GM15510 (cell line): ENCODE data around the gene FAM83D.

ENCODE experiments used
- POLR2A ChIP-seq: IDR thresholded peaks from 3 replicates; pipeline ENCODE4 v1.6.1; 2011; ENCODE audit warnings: borderline replicate concordance; ENCODE audit not compliant: insufficient read length; ENCODE audit errors: extremely low read depth

Gene FAM83D

DNA sequence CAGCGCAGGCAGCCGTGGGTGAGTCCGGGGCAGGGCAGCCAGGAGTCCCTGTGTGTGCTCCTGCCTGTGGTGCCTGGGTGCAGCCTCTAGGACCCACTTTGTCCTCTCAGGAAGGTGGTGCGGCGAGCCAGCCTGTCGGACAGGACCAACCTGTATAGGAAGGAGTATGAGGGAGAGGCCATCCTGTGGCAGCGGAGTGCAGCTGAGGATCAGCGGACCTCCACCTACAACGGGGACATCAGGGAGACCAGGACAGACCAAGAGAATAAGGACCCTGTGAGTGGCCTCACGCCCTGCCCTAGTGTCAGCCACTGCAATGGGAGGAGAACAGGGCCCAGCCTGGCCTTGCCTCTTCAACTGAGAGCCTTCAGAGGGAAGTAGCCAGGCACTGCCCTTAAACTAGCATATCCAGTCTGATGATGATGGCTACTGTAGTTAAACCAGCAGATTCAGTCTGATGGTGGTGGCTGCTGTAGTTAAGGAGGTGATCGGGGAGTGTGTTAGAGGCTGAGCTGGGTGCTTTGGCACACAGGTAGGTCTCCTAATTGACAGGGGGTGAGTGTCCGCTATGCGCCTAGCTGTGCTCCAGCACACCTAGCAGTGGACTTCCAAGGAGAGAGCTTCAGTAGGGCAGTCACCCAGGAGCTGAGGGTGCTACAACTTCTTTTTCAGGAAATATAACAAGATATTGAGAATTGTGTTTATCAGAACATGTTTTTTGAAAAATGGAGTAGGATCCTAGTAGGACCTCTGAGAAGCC lies 18.1 kb upstream of the FAM83D start:
- TF ChIP-seq POLR2A: no peak

DNA sequence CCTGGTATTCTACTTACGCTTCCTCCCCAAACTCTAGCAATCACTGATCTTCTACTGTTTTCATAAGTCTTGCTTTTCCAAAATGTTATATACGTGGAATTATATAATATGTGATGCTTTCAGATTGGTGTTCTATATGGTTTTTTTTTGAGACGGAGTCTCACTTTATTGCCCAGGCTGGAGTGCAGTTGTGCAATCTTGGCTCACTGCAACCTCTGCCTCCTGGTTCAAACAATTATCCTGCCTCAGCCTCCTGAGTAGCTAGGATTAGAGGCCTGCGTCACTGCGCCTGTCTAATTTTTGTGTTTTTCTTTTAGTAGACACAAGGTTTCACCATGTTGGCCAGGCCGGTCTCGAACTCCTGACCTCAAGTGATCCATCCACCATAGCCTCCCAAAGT lies 10.9 kb upstream of the FAM83D start:
- no peak for TF ChIP-seq POLR2A

DNA sequence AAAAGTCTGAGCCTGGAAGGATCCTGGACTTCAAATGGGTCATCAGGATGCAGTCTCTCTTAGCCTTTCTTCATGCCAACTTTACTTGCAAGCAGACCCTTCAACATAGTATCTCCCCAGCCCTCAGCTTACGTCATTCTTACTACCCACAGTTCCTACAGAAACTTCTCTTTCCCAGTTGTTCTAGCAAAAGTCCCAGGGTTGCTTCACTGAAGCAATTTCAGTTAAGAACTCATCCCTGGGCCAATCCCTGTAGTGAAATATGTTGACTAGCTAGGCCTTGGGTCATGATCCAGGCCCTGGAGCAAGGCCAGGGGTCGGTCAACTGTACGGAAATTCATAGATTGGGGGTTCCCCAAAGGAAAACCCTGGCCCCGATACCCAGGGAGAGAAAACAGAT lies 8.6 kb upstream of the FAM83D start:
- no peak for TF ChIP-seq POLR2A

DNA sequence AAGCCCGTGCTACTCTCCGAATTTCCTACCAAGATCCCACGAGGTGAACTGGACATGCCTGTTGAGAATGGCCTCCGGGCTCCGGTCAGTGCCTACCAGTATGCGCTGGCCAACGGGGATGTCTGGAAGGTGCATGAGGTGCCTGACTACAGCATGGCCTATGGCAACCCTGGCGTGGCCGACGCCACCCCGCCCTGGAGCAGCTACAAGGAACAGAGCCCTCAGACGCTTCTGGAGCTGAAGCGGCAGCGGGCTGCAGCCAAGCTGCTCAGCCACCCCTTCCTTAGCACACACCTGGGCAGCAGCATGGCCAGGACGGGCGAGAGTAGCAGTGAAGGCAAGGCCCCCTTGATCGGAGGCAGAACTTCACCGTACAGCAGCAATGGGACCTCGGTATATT lies 8.0 kb upstream of the FAM83D start:
- TF ChIP-seq POLR2A: no peak

DNA sequence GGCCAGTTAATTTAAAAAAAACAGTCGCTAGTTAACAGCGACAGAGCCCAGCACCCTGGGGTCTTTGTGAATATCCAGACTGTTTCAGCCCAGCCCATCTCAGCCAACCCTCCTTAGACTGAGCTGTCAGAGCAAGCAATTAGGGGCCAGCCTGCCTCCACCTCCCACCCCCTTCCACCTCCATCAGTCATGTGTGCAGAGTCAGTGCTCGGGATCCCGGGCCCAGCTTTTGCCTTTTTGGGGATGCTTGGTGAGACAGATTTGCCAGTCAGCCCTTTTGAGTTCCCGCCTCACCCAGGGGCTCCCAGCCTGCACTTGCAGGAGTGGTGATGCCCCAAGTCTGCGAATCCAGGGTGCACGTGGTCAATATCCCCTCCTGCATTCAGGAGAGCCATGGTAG lies 6.5 kb upstream of the FAM83D start:
- TF ChIP-seq POLR2A: no peak

DNA sequence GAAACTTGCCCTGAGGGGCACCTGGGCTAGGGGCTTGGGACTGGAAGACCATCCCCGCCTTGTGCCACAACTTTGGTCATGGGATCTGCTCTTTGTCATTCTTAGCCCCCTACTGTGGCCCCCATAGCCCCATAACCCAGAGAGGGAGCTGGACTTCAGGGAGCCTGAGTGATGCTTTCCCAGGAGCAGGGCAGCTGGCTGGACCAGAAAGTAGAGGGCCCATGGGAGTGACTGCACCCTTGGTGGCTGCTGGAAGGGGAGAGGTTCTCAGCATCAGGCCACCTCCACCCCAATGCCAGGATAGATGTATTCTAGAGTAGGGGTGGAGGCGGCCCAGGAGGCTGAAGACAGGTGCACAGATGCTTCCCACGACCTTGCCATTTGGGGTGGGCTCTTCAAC lies 5.8 kb upstream of the FAM83D start:
- TF ChIP-seq POLR2A: no peak

DNA sequence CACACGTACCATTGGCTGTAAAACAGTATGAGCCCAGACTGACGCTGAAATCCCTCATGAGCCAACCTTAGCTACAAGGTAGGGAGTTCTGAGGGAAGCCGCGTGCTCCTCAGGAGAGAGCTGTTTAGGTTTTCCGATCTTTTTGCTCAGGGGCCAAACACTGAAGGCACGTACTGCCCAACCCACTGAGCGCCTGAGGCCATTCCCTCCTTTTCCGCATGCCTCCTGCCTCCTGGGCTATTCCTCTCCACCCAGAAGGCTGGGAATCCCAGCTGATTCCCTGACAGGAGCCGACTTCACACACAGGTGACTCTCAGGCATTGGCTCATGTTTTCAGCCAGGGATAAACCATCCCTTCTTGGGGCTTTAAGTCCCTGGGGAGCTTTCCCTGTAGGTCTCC lies 5.4 kb upstream of the FAM83D start:
- TF ChIP-seq POLR2A: no peak

DNA sequence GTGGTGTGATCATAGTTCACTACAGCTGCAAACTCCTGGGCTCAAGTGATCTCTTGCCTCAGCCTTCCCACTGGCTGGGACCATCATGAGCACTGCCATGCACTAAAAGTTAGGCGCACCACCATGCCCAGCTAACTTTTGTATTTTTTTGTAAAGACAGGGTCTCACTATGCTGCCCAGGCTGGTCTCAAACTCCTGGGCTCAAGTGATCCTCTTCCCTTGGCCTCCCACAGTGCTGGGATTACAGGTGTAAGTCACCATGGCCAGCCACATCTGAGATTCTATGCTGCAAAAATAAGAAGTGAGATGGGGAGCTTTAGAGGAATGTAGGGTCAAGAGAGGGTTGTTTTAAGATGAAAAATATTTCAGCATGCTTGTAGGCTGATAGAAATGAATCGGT lies 1.5 kb upstream of the FAM83D start:
- TF ChIP-seq POLR2A: no peak

DNA sequence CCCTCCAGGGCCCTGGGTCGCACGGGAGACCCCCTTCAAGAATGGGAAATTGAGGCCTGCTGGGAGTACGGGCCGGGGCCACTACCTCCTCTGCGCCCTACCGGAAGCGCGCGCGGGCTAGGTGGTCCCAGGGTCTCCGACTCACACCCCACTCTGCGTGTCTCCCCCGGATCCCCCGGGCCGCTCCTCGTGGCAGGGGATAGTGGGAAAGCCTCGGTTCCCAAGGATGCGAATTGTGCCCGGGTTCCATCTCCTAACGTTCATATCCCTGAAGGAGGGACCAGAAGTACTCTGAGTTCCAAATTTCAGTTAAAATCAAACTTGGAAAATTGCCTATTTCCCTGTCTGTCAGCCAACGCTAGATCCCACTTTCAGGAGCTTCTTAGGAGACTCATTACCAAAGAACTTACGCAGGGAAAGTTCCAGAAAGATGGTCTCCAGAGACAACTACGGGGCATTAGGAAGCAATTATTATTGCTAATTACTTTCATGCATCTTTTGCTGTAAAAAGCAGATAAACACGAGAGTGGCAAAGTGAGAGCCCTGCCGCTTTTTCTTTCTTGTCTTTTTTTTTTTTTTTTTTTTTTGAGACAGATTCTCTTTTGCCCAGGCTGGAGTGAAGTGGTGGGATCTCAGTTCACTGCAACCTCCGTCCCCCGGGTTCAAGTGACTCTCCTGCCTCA lies 858 bp downstream of the FAM83D start:
- TF ChIP-seq POLR2A: no peak

DNA sequence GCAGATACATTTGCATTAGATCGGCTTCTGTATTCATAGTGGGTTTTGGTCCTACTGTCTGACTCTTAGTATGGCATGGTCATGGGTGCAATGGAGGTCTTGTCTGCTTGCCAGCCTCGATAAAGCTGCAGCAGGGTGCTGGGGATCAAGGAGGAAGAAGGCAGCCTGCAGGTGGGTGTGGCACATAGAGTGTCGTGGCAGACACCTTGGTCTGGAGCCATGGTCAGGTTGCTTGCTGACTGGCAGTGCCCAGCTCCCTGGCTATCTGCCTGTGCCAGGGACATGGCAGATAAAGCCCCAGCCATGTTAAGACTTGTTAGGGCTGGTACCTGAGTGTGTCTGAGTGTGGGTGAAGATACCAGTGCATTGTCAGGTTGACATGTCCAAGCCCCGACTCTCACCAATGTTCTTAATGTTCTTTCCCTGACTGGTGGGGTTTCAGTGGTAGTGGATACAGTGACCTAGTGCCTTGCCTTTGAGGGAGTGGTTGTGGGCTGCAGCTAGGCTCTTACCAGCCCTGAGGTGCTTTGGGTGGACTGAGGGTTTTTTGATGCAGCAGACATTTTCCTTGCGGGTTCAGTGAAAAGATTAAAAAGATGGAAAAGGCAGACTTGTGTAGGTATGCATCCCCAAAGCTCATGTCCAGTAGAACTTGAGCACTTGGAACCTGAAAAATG lies 1.8 kb downstream of the FAM83D start:
- TF ChIP-seq POLR2A: no peak

DNA sequence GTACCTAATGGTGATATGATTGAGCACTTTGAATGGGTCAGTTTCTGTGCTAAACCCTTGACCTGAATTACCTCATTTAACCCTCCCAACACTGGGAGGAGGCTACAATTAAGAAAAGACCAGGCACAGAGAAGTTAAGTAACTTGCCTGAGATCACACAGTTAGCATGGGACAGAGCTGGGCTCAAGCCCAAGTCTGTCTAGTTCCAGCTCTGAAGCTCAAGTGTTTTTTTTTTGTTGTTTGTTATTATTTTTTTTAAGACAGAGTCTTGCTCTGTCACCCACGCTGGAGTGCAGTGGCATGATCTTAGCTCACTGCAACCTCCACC lies 4.0 kb downstream of the FAM83D start:
- no peak for TF ChIP-seq POLR2A

DNA sequence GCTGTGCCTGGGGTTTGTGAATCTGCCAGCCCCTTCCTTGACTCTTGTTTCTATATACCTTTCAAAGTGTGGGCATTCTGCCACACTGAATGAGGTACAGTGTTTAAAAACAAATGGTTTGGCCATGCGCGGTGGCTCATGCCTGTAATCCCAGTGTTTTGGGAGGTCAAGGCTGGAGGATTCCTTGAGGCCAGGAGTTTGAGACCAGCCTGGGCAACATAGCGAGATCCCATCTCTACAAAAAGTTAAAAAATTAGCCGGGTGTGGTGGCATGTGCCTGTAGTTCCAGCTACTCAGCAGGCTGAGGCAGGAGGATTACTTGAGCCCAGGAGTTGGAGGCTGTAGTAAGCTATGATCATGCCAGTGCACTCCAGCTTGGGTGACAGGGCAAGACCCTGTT lies 5.8 kb downstream of the FAM83D start:
- no peak for TF ChIP-seq POLR2A

DNA sequence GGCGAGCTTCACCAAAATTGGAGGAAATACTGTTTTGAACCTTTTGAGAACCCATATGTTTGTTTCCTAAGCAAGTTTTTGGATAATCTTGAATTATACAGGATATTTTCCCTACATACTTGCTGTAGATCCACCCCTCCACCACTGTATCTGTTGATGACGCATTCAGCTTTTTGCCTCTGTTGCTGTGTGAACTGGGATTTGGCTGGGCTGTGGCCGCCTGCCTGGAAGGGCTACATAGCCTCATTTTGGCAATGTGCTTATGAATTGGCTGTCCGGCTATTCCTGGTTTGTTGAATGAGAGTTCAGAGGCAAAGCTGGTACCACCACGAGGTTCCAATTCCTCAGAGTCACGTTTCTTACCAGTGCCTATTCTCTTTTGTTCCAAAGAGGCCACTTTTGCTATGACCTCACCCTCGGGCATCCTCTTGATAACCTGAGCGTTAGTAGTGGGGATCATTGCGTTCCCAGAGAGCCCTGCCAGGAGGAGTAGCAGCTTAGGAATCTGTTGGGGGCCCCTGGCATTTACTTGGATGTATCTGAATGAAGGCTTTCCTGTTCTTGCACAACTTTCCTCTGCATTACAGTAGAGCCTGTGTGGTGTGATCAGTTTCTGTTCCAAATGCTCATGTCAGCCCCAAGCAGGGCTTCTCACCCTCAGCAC lies 6.4 kb downstream of the FAM83D start:
- TF ChIP-seq POLR2A: no peak

DNA sequence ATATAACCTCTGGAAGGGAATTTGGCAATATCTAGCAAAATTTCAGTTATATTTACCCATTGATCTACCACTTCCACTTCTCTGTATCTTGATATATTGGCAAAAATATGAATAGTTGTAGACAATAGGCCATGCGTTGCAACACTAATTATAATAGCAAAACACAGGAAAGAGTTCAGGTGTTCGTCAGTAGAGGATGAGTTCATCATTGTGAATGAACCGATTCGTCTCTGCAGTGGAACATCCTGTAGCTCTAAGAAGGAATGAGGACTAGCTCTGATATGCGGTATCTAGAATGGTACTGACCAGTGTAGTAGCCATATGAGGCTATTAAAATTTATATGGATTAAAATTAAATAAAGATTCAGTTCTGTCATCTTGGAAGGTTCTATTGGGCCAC lies 8.3 kb downstream of the FAM83D start:
- no peak for TF ChIP-seq POLR2A

DNA sequence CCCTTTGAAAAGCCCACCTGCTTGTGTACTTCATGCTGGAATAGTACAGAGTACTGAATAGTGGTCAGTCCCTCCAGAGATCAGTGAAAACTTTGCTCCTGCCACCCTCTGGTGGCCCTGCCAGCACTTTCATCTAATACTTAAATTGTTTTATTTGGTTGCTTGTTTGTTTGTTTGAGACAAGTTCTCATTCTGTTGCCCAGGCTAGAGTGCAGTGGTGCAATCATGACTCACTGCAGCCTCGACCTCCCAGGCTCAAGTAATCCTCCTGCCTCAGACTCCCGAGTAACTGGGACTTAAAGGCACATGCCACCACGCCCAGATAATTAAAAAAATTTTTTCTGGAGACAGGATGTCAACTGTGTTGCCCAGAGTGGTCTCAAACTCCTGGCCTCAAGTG lies 9.1 kb downstream of the FAM83D start:
- no peak for TF ChIP-seq POLR2A
